Measurements from ENCODE around the gene NEK11.

Gene NEK11

GRCh38 chr3:131216330-131216729 is 189.7 kb downstream of the NEK11 start:
- Histone ChIP-seq H3K4me1 (ENCODE audit: control insufficient read depth in 5 of 5, insufficient read depth in 5 of 5, low read length in 5 of 5) (no peaks in the 10 kb centered on the region), H3K27me3 (ENCODE audit: control insufficient read depth in 5 of 5, insufficient read depth in 4 of 5, low read length in 5 of 5) (no peaks in the 10 kb centered on the region), H3K36me3 (ENCODE audit: control insufficient read depth in 5 of 5, insufficient read depth in 5 of 5, low read length in 5 of 5) (no peaks in the 10 kb centered on the region), H3K27ac (ENCODE audit: low read depth, low read length) (no peak overlapping the region), H3K4me3 (ENCODE audit: low read depth in 1 of 5, low read length in 5 of 5) (no peak overlapping the region), H3K9me3 (ENCODE audit: control insufficient read depth in 5 of 5, low read length in 5 of 5) (no peaks in the 10 kb centered on the region), H3K9ac (ENCODE audit: low read length in 5 of 5) (no peak overlapping the region)

- no peak overlapping the region for H3K27ac ChIP-seq (ENCODE audit: low read depth, low read length)
These were observed 190.1 kb downstream of the NEK11 start for GRCh38 chr3:131216801-131217200.

GRCh38 chr3:131217296-131217741 is 190.6 kb downstream of the NEK11 start:
- Histone ChIP-seq H3K27ac (ENCODE audit: low read depth, low read length) (no peak overlapping the region), H3K9me3 (ENCODE audit: control insufficient read depth in 5 of 5, low read length in 5 of 5) (no peaks in the 10 kb centered on the region), H3K4me3 (ENCODE audit: low read depth in 1 of 5, low read length in 5 of 5) (no peak overlapping the region), H3K4me1 (ENCODE audit: control insufficient read depth in 5 of 5, insufficient read depth in 5 of 5, low read length in 5 of 5) (no peaks in the 10 kb centered on the region), H3K9ac (ENCODE audit: low read length in 5 of 5) (no peak overlapping the region), H3K27me3 (ENCODE audit: control insufficient read depth in 5 of 5, insufficient read depth in 4 of 5, low read length in 5 of 5) (no peaks in the 10 kb centered on the region), H3K36me3 (ENCODE audit: control insufficient read depth in 5 of 5, insufficient read depth in 5 of 5, low read length in 5 of 5) (no peaks in the 10 kb centered on the region)

More at GRCh38 chr3:131216801-131217200, 190.1 kb downstream of the NEK11 start:
- no peaks in the 10 kb centered on the region for H3K27me3 ChIP-seq (ENCODE audit: control insufficient read depth in 5 of 5, insufficient read depth in 4 of 5, low read length in 5 of 5)
- H3K4me1 ChIP-seq (ENCODE audit: control insufficient read depth in 5 of 5, insufficient read depth in 5 of 5, low read length in 5 of 5): no peaks in the 10 kb centered on the region
- H3K4me3 ChIP-seq (ENCODE audit: low read depth in 1 of 5, low read length in 5 of 5): no peak overlapping the region
- H3K9me3 ChIP-seq (ENCODE audit: control insufficient read depth in 5 of 5, low read length in 5 of 5): no peaks in the 10 kb centered on the region
- H3K9ac ChIP-seq (ENCODE audit: low read length in 5 of 5): no peak overlapping the region
- no peaks in the 10 kb centered on the region for H3K36me3 ChIP-seq (ENCODE audit: control insufficient read depth in 5 of 5, insufficient read depth in 5 of 5, low read length in 5 of 5)

- no peak overlapping the region for H3K4me3 ChIP-seq (ENCODE audit: low read depth in 1 of 5, low read length in 5 of 5)
- no peaks in the 10 kb centered on the region for H3K27me3 ChIP-seq (ENCODE audit: control insufficient read depth in 5 of 5, insufficient read depth in 4 of 5, low read length in 5 of 5)
These were observed 191.5 kb downstream of the NEK11 start for GRCh38 chr3:131218196-131218595.

GRCh38 chr3:131221731-131222130 is 195.1 kb downstream of the NEK11 start:
- no peak overlapping the region for H3K4me3 ChIP-seq (ENCODE audit: low read depth in 1 of 5, low read length in 5 of 5)
- no peaks in the 10 kb centered on the region for H3K27me3 ChIP-seq (ENCODE audit: control insufficient read depth in 5 of 5, insufficient read depth in 4 of 5, low read length in 5 of 5)
- no peaks in the 10 kb centered on the region for H3K36me3 ChIP-seq (ENCODE audit: control insufficient read depth in 5 of 5, insufficient read depth in 5 of 5, low read length in 5 of 5)
- H3K9ac ChIP-seq (ENCODE audit: low read length in 5 of 5): no peak overlapping the region
- H3K4me1 ChIP-seq (ENCODE audit: control insufficient read depth in 5 of 5, insufficient read depth in 5 of 5, low read length in 5 of 5): no peaks in the 10 kb centered on the region
- H3K9me3 ChIP-seq (ENCODE audit: control insufficient read depth in 5 of 5, low read length in 5 of 5): no peaks in the 10 kb centered on the region
- no peak overlapping the region for H3K27ac ChIP-seq (ENCODE audit: low read depth, low read length)

More at GRCh38 chr3:131218196-131218595, 191.5 kb downstream of the NEK11 start:
- Histone ChIP-seq H3K4me1 (ENCODE audit: control insufficient read depth in 5 of 5, insufficient read depth in 5 of 5, low read length in 5 of 5) (no peaks in the 10 kb centered on the region), H3K27ac (ENCODE audit: low read depth, low read length) (no peak overlapping the region), H3K9me3 (ENCODE audit: control insufficient read depth in 5 of 5, low read length in 5 of 5) (no peaks in the 10 kb centered on the region), H3K36me3 (ENCODE audit: control insufficient read depth in 5 of 5, insufficient read depth in 5 of 5, low read length in 5 of 5) (no peaks in the 10 kb centered on the region), H3K9ac (ENCODE audit: low read length in 5 of 5) (no peak overlapping the region)

- Histone ChIP-seq H3K36me3 (ENCODE audit: control insufficient read depth in 5 of 5, insufficient read depth in 5 of 5, low read length in 5 of 5) (no peaks in the 10 kb centered on the region), H3K9me3 (ENCODE audit: control insufficient read depth in 5 of 5, low read length in 5 of 5) (no peaks in the 10 kb centered on the region), H3K27me3 (ENCODE audit: control insufficient read depth in 5 of 5, insufficient read depth in 4 of 5, low read length in 5 of 5) (no peaks in the 10 kb centered on the region), H3K27ac (ENCODE audit: low read depth, low read length) (no peak overlapping the region), H3K9ac (ENCODE audit: low read length in 5 of 5) (no peak overlapping the region), H3K4me3 (ENCODE audit: low read depth in 1 of 5, low read length in 5 of 5) (no peak overlapping the region), H3K4me1 (ENCODE audit: control insufficient read depth in 5 of 5, insufficient read depth in 5 of 5, low read length in 5 of 5) (peaks cover 0 to 4% (median 0%) of the 10 kb centered on the region in 5 donors)
These were observed 195.9 kb downstream of the NEK11 start for GRCh38 chr3:131222599-131222998.

- H3K27me3 ChIP-seq (ENCODE audit: control insufficient read depth in 5 of 5, insufficient read depth in 4 of 5, low read length in 5 of 5): no peaks in the 10 kb centered on the region
- no peaks in the 10 kb centered on the region for H3K36me3 ChIP-seq (ENCODE audit: control insufficient read depth in 5 of 5, insufficient read depth in 5 of 5, low read length in 5 of 5)
- H3K4me3 ChIP-seq (ENCODE audit: low read depth in 1 of 5, low read length in 5 of 5): no peak overlapping the region
- H3K4me1 ChIP-seq (ENCODE audit: control insufficient read depth in 5 of 5, insufficient read depth in 5 of 5, low read length in 5 of 5): peaks cover 0 to 10% (median 0%) of the 10 kb centered on the region in 5 donors
- no peak overlapping the region for H3K9ac ChIP-seq (ENCODE audit: low read length in 5 of 5)
- no peaks in the 10 kb centered on the region for H3K9me3 ChIP-seq (ENCODE audit: control insufficient read depth in 5 of 5, low read length in 5 of 5)
- H3K27ac ChIP-seq (ENCODE audit: low read depth, low read length): no peak overlapping the region
These were observed 197.0 kb downstream of the NEK11 start for GRCh38 chr3:131223373-131224289.

GRCh38 chr3:131224886-131225550 is 198.3 kb downstream of the NEK11 start:
- H3K9ac ChIP-seq (ENCODE audit: low read length in 5 of 5): no peak overlapping the region
- no peaks in the 10 kb centered on the region for H3K9me3 ChIP-seq (ENCODE audit: control insufficient read depth in 5 of 5, low read length in 5 of 5)
- no peak overlapping the region for H3K27ac ChIP-seq (ENCODE audit: low read depth, low read length)
- no peak overlapping the region for H3K4me3 ChIP-seq (ENCODE audit: low read depth in 1 of 5, low read length in 5 of 5)
- peaks cover 0 to 13% (median 0%) of the 10 kb centered on the region in 5 donors for H3K4me1 ChIP-seq (ENCODE audit: control insufficient read depth in 5 of 5, insufficient read depth in 5 of 5, low read length in 5 of 5)
- no peaks in the 10 kb centered on the region for H3K27me3 ChIP-seq (ENCODE audit: control insufficient read depth in 5 of 5, insufficient read depth in 4 of 5, low read length in 5 of 5)
- H3K36me3 ChIP-seq (ENCODE audit: control insufficient read depth in 5 of 5, insufficient read depth in 5 of 5, low read length in 5 of 5): peaks cover 0 to 4% (median 0%) of the 10 kb centered on the region in 5 donors

GRCh38 chr3:131228522-131228921 is 201.8 kb downstream of the NEK11 start:
- Histone ChIP-seq H3K4me3 (ENCODE audit: low read depth in 1 of 5, low read length in 5 of 5) (no peak overlapping the region), H3K27me3 (ENCODE audit: control insufficient read depth in 5 of 5, insufficient read depth in 4 of 5, low read length in 5 of 5) (no peaks in the 10 kb centered on the region), H3K9me3 (ENCODE audit: control insufficient read depth in 5 of 5, low read length in 5 of 5) (no peaks in the 10 kb centered on the region), H3K4me1 (ENCODE audit: control insufficient read depth in 5 of 5, insufficient read depth in 5 of 5, low read length in 5 of 5) (peaks cover 0 to 18% (median 4%) of the 10 kb centered on the region in 5 donors), H3K36me3 (ENCODE audit: control insufficient read depth in 5 of 5, insufficient read depth in 5 of 5, low read length in 5 of 5) (peaks cover 0 to 4% (median 0%) of the 10 kb centered on the region in 5 donors), H3K27ac (ENCODE audit: low read depth, low read length) (no peak overlapping the region), H3K9ac (ENCODE audit: low read length in 5 of 5) (no peak overlapping the region)
